Gastroesophageal sphincter (tissue), 4 donors: ENCODE results near the gene PRELID1. TPM values are rescaled to one million over a fixed set of nuclear protein-coding genes. Genes with fewer than 3 reads are reported as not detected.

Experiments used
- ATAC-seq: fragments of 150-250 bp; one replicate; pipeline ENCODE4 v1.9.1; 2016; ENCODE audit warnings: mild to moderate bottlenecking, moderate library complexity
- H3K27ac ChIP-seq, 4 donors: fragments of 200-600 bp; sonication (generic) in 3 of 4; 1 replicate in 3 of 4; 2 replicates in 1 of 4; pipeline ENCODE4 v1.5.1; 2016 to 2019
- H3K27me3 ChIP-seq: fragments of 200-600 bp; sonication (generic); one replicate; pipeline ENCODE4 v1.5.1; 2019
- H3K36me3 ChIP-seq, 2 donors: fragments of 200-600 bp; sonication (generic); one replicate each; pipeline ENCODE4 v1.5.1; 2019; ENCODE audit warnings: control low read depth in 1 of 2
- H3K4me1 ChIP-seq, 3 donors: fragments of 200-600 bp; sonication (generic); 1 replicate in 2 of 3; 2 replicates in 1 of 3; pipeline ENCODE4 v1.5.1; 2016 to 2019; ENCODE audit warnings: control low read depth in 2 of 3
- H3K4me3 ChIP-seq, 2 donors: fragments of 200-600 bp; sonication (generic); one replicate each; pipeline ENCODE4 v1.5.1; 2019; ENCODE audit warnings: mild to moderate bottlenecking in 1 of 2, moderate library complexity in 1 of 2
- H3K9me3 ChIP-seq, 3 donors: fragments of 200-600 bp; sonication (generic); one replicate each; pipeline ENCODE4 v1.5.1; 2017 to 2019; ENCODE audit warnings: control low read depth in 2 of 3
- CTCF ChIP-seq, 4 experiments: fragments of 200-600 bp in 2 of 4; fragments of 450-650 bp in 2 of 4; sonication (generic) in 1 of 4; IDR thresholded peaks; one replicate each; pipeline ENCODE4 v1.5.1; 2017 to 2019; ENCODE audit warnings: antibody characterized with exemption in 4 of 4, mild to moderate bottlenecking in 2 of 4, moderate library complexity in 2 of 4
- EP300 ChIP-seq: sonication (generic); formaldehyde crosslinking; IDR thresholded peaks from one replicate; pipeline ENCODE4 v1.6.1; 2017; ENCODE audit warnings: antibody characterized with exemption, mild to moderate bottlenecking
- POLR2A ChIP-seq, 2 donors: fragments of 450-650 bp; IDR thresholded peaks; one replicate each; pipeline ENCODE4 v1.6.1; 2017; ENCODE audit warnings: antibody characterized with exemption in 2 of 2, mild to moderate bottlenecking in 2 of 2, moderate library complexity in 1 of 2
- POLR2AphosphoS5 ChIP-seq: sonication (generic); formaldehyde crosslinking; IDR thresholded peaks from one replicate; pipeline ENCODE4 v1.6.1; 2017; ENCODE audit warnings: antibody characterized with exemption
- WGBS, 2 donors: methylation state at CpG; one replicate each; pipeline ENCODE4 v1.1.5; 2018; ENCODE audit warnings: low coverage in 1 of 2; 5-methylcytosine and 5-hydroxymethylcytosine counted together
- total RNA-seq, 4 donors: library from RNA; depleted of rRNA; stranded (reverse); fragments of >200 nt; gene quantifications; one replicate each; pipeline ENCODE4 v1.1.0, GENCODE V29; 2016

Gene PRELID1
- total RNA-seq, 4 donors from 2014 or later, result 60.4 to 97.5 (median 73.5) TPM

GRCh38 chr5:177265395-177265794 lies 38.2 kb upstream of the PRELID1 start:
- H3K9me3 ChIP-seq, result no peaks in the 10 kb centered on the region
- peaks cover 0 to 83% of the 10 kb centered on the region in 2 donors for H3K36me3 ChIP-seq
- H3K27ac ChIP-seq, result no peak overlapping the region
- no peaks in the 10 kb centered on the region for H3K4me1 ChIP-seq
- 17 to 97% methylated on average over 1 to 7 of the region's 16 CpGs for WGBS, 2 donors
- no peak overlapping the region for H3K4me3 ChIP-seq
- TF ChIP-seq CTCF (IDR thresholded peaks at IDR 0.05) (no peak), POLR2AphosphoS5 (no peak), POLR2A (IDR thresholded peaks at IDR 0.05) (no peak), EP300 (no peak)
- ATAC-seq, result no peak
- no peaks in the 10 kb centered on the region for H3K27me3 ChIP-seq

GRCh38 chr5:177269232-177269895 lies 34.2 kb upstream of the PRELID1 start:
- H3K4me1 ChIP-seq, result no peaks in the 10 kb centered on the region
- no peaks in the 10 kb centered on the region for H3K9me3 ChIP-seq
- ATAC-seq, result no peak
- H3K27me3 ChIP-seq, result no peaks in the 10 kb centered on the region
- no peak for TF ChIP-seq POLR2AphosphoS5
- no peak for TF ChIP-seq POLR2A (IDR thresholded peaks at IDR 0.05)
- TF ChIP-seq EP300, result no peak
- TF ChIP-seq CTCF (IDR thresholded peaks at IDR 0.05), result no peak
- peaks cover 3 to 88% of the 10 kb centered on the region in 2 donors for H3K36me3 ChIP-seq
- 87 to 93% methylated on average over 6 to 7 of the region's 7 CpGs for WGBS, 2 donors
- no peak overlapping the region for H3K4me3 ChIP-seq
- no peak overlapping the region for H3K27ac ChIP-seq

GRCh38 chr5:177269976-177270375 lies 33.6 kb upstream of the PRELID1 start:
- Histone ChIP-seq H3K4me3 (no peak overlapping the region), H3K27me3 (no peaks in the 10 kb centered on the region), H3K9me3 (no peaks in the 10 kb centered on the region), H3K4me1 (no peaks in the 10 kb centered on the region), H3K36me3 (peaks cover 3 to 94% of the 10 kb centered on the region in 2 donors), H3K27ac (no peak overlapping the region)
- no peak for TF ChIP-seq POLR2AphosphoS5
- no peak for TF ChIP-seq POLR2A (IDR thresholded peaks at IDR 0.05)
- no peak for TF ChIP-seq EP300
- TF ChIP-seq CTCF (IDR thresholded peaks at IDR 0.05), result no peak
- whole genome bisulfite sequencing, 2 donors, result 89 to 93% methylated on average over 1 to 3 of the region's 3 CpGs
- ATAC-seq, result no peak

GRCh38 chr5:177270653-177271052 lies 32.9 kb upstream of the PRELID1 start:
- no peak for ATAC-seq
- 88 to 89% methylated on average over 2 to 3 of the region's 3 CpGs for WGBS, 2 donors
- Histone ChIP-seq H3K4me1 (no peaks in the 10 kb centered on the region), H3K4me3 (no peak overlapping the region), H3K27me3 (no peaks in the 10 kb centered on the region), H3K27ac (no peak overlapping the region), H3K9me3 (no peaks in the 10 kb centered on the region), H3K36me3 (peaks cover 3 to 96% of the 10 kb centered on the region in 2 donors)
- no peak for TF ChIP-seq EP300
- TF ChIP-seq POLR2A (IDR thresholded peaks at IDR 0.05), result no peak
- no peak for TF ChIP-seq CTCF (IDR thresholded peaks at IDR 0.05)
- no peak for TF ChIP-seq POLR2AphosphoS5

- Histone ChIP-seq H3K4me1 (no peaks in the 10 kb centered on the region), H3K27ac (no peak overlapping the region), H3K4me3 (no peak overlapping the region), H3K27me3 (no peaks in the 10 kb centered on the region), H3K9me3 (no peaks in the 10 kb centered on the region), H3K36me3 (peaks cover 3 to 96% of the 10 kb centered on the region in 2 donors)
- TF ChIP-seq POLR2A (IDR thresholded peaks at IDR 0.05) (no peak), CTCF (IDR thresholded peaks at IDR 0.05) (no peak), EP300 (no peak), POLR2AphosphoS5 (no peak)
- ATAC-seq, result no peak
- 98% methylated on average over 4 of the region's 4 CpGs for WGBS, 2 donors
These were observed 32.5 kb upstream of the PRELID1 start for GRCh38 chr5:177271113-177271512.
